Endodermal cell (in vitro differentiated cells): ENCODE measurements around the gene SMURF1. TPM values are rescaled to one million over a fixed set of nuclear protein-coding genes. Genes with fewer than 3 reads are reported as not detected.

Experiments used
- DNase-seq: peaks from one replicate; pipeline ENCODE4 v3.0.0-alpha.2; 2017
- H3K27ac ChIP-seq: 2 replicates; pipeline ENCODE4 v1.5.1; 2013; ENCODE audit warnings: mild to moderate bottlenecking, low read depth, low read length, moderate library complexity
- H3K27me3 ChIP-seq: 2 replicates; pipeline ENCODE4 v1.6.1; 2013; ENCODE audit warnings: mild to moderate bottlenecking, low read length, moderate library complexity; ENCODE audit not compliant: insufficient read depth, control insufficient read depth, poor library complexity, severe bottlenecking
- H3K36me3 ChIP-seq: 2 replicates; pipeline ENCODE4 v1.7.0; 2013; ENCODE audit warnings: mild to moderate bottlenecking, low read length, moderate library complexity; ENCODE audit not compliant: control insufficient read depth, insufficient read depth
- H3K4me1 ChIP-seq: one replicate; pipeline ENCODE4 v1.7.0; 2013; ENCODE audit warnings: low read length; ENCODE audit not compliant: control insufficient read depth, insufficient read depth
- H3K4me3 ChIP-seq: 2 replicates; pipeline ENCODE4 v1.5.1; 2013; ENCODE audit warnings: mild to moderate bottlenecking, low read length, moderate library complexity
- H3K9ac ChIP-seq: 2 replicates; pipeline ENCODE4 v1.6.1; 2013; ENCODE audit warnings: mild to moderate bottlenecking, low read length, moderate library complexity; ENCODE audit not compliant: poor library complexity, severe bottlenecking; ENCODE audit errors: extremely low read depth
- H3K9me3 ChIP-seq: 2 replicates; pipeline ENCODE4 v1.6.1; 2013; ENCODE audit warnings: mild to moderate bottlenecking, low read length, moderate library complexity; ENCODE audit not compliant: control insufficient read depth
- H3K27ac Mint-ChIP-seq: 2 replicates; pipeline ENCODE4 v1.8.0; 2020; ENCODE audit warnings: mixed read lengths
- H3K27me3 Mint-ChIP-seq: 2 replicates; pipeline ENCODE4 v1.8.0; 2021; ENCODE audit warnings: mild to moderate bottlenecking, mixed read lengths; ENCODE audit not compliant: insufficient read depth
- H3K36me3 Mint-ChIP-seq: 2 replicates; pipeline ENCODE4 v1.8.0; 2020; ENCODE audit warnings: low read depth, mixed read lengths
- H3K4me1 Mint-ChIP-seq: 2 replicates; pipeline ENCODE4 v1.8.0; 2020; ENCODE audit warnings: mixed read lengths
- H3K4me3 Mint-ChIP-seq: 2 replicates; pipeline ENCODE4 v1.8.0; 2020; ENCODE audit warnings: mild to moderate bottlenecking, moderate library complexity, mixed read lengths
- H3K9me3 Mint-ChIP-seq: 2 replicates; pipeline ENCODE4 v1.8.0; 2020; ENCODE audit warnings: mild to moderate bottlenecking, mixed read lengths
- WGBS, 2 experiments: methylation state at CpG; one replicate each; pipeline versions ENCODE4 v1.1.5 to v1.1.7; 2013; ENCODE audit warnings: missing lambda C conversion rate in 2 of 2, mixed read lengths in 1 of 2; ENCODE audit not compliant: insufficient coverage in 1 of 2, insufficient read length in 1 of 2; 5-methylcytosine and 5-hydroxymethylcytosine counted together
- total RNA-seq, 2 donors: library from RNA; stranded (reverse); fragmentation: NEBNext Ultra II Directional in 1 of 2; extraction: Animal tissue kit (Norgen Biotek cat#: 25700) in 1 of 2; gene quantifications; 2 replicates in 1 of 2; 3 replicates in 1 of 2; pipeline ENCODE4 v1.2.1, GENCODE V29; 2021
- TF ChIP-seq, protein P1 (sequence below): fragments of 200-600 bp; sonication (generic); conservative IDR thresholded peaks from 2 replicates; pipeline ENCODE4 v1.5.0; 2021; ENCODE audit warnings: antibody characterized with exemption, mild to moderate bottlenecking

The SMURF1 gene
- total RNA-seq, 2 donors from 2014 or later = 31.6 to 38.1 TPM

- H3K9me3 ChIP-seq = no peaks in the 10 kb centered on the region
- Mint-ChIP-seq H3K9me3 (no peaks in the 10 kb centered on the region), H3K27me3 (no peaks in the 10 kb centered on the region), H3K4me1 (peaks cover 2% of the 10 kb centered on the region), H3K36me3 (peaks cover 90% of the 10 kb centered on the region), H3K4me3 (no peak overlapping the region), H3K27ac (peak overlapping the region; percentile 86)
- H3K4me3 ChIP-seq = no peak overlapping the region
- H3K36me3 ChIP-seq = peaks cover 88% of the 10 kb centered on the region
- WGBS, 2 experiments = 95 to 96% methylated on average over 16 to 26 of the region's 26 CpGs
- no peaks in the 10 kb centered on the region for H3K4me1 ChIP-seq
- no peak for DNase-seq
- no peaks in the 10 kb centered on the region for H3K27me3 ChIP-seq
- H3K27ac ChIP-seq = no peak overlapping the region
- no peak overlapping the region for H3K9ac ChIP-seq
- TF ChIP-seq, protein P1, sequence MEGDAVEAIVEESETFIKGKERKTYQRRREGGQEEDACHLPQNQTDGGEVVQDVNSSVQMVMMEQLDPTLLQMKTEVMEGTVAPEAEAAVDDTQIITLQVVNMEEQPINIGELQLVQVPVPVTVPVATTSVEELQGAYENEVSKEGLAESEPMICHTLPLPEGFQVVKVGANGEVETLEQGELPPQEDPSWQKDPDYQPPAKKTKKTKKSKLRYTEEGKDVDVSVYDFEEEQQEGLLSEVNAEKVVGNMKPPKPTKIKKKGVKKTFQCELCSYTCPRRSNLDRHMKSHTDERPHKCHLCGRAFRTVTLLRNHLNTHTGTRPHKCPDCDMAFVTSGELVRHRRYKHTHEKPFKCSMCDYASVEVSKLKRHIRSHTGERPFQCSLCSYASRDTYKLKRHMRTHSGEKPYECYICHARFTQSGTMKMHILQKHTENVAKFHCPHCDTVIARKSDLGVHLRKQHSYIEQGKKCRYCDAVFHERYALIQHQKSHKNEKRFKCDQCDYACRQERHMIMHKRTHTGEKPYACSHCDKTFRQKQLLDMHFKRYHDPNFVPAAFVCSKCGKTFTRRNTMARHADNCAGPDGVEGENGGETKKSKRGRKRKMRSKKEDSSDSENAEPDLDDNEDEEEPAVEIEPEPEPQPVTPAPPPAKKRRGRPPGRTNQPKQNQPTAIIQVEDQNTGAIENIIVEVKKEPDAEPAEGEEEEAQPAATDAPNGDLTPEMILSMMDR = no peak
Observed at GRCh38 chr7:99035723-99036545, 108.0 kb downstream of the SMURF1 start.

DNA sequence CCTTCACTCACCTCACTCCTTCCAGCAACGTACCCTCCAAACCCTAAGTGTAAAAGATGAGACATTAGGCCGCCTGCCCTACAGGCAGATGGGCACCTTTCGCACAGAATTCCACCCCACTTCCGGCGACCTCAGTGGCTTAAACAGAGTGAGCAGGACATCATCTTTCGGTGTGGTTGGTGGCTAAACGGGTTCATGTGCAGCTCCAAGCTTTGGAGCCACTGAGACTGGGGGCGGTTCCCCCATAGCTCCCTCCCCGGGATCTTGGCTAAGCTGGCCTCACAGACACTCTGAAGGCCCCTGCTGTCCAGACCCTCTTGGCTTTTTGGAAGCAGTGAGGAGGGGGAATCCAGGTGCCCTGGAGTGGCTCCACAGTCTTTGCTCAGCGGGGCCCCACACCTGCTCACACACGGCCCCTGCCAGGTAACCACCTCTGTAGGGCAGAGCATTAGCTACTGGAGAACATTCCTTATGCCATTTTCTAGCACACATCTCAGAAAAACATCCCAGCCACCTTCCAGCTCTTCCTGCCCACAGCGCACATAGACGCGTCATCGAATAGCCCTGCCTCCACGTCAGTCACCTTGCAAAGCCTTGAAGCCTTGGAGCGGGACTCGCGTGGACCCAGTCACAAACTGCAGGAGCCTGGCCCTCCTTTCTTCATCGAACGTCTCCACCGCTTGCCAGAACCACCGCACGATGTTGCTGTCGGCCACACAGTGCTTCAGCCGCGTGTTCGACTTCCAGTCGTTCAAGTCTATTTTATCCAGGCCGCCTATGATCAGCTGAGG, 108.8 kb downstream of the SMURF1 start:
- Mint-ChIP-seq H3K27me3 (no peaks in the 10 kb centered on the region), H3K27ac (peak overlapping the region; percentile 38), H3K4me3 (no peak overlapping the region), H3K4me1 (no peaks in the 10 kb centered on the region), H3K36me3 (peaks cover 91% of the 10 kb centered on the region), H3K9me3 (no peaks in the 10 kb centered on the region)
- TF ChIP-seq, protein P1 = no peak
- no peaks in the 10 kb centered on the region for H3K9me3 ChIP-seq
- no peak overlapping the region for H3K27ac ChIP-seq
- 96 to 97% methylated on average over 26 to 30 of the region's 30 CpGs for WGBS, 2 experiments
- H3K27me3 ChIP-seq = no peaks in the 10 kb centered on the region
- DNase-seq = no peak
- H3K4me1 ChIP-seq = no peaks in the 10 kb centered on the region
- H3K4me3 ChIP-seq = no peak overlapping the region
- H3K36me3 ChIP-seq = peaks cover 89% of the 10 kb centered on the region
- no peak overlapping the region for H3K9ac ChIP-seq

GRCh38 chr7:99033765-99034164, 110.1 kb downstream of the SMURF1 start:
- Mint-ChIP-seq H3K4me3 (no peak overlapping the region), H3K9me3 (no peaks in the 10 kb centered on the region), H3K4me1 (no peaks in the 10 kb centered on the region), H3K27ac (no peak overlapping the region), H3K27me3 (no peaks in the 10 kb centered on the region), H3K36me3 (peaks cover 93% of the 10 kb centered on the region)
- no peak for DNase-seq
- H3K4me1 ChIP-seq = no peaks in the 10 kb centered on the region
- peaks cover 93% of the 10 kb centered on the region for H3K36me3 ChIP-seq
- H3K4me3 ChIP-seq = no peak overlapping the region
- WGBS, 2 experiments = 90 to 100% methylated on average over 3 to 4 of the region's 4 CpGs
- no peak overlapping the region for H3K27ac ChIP-seq
- TF ChIP-seq, protein P1 = no peak
- H3K9ac ChIP-seq = no peak overlapping the region
- no peaks in the 10 kb centered on the region for H3K9me3 ChIP-seq
- H3K27me3 ChIP-seq = no peaks in the 10 kb centered on the region
